HEK293T (cell line): ENCODE results near the gene CDC25A.

ENCODE experiments used
- ARNT ChIP-seq: fragments of 450-650 bp; IDR thresholded peaks from 2 replicates; pipeline ENCODE4 v1.6.1; 2017; ENCODE audit warnings: mild to moderate bottlenecking
- BHLHE40 ChIP-seq: fragments of 450-650 bp; IDR thresholded peaks from 2 replicates; pipeline ENCODE4 v1.6.1; 2016; ENCODE audit warnings: mild to moderate bottlenecking, moderate library complexity, borderline replicate concordance
- ELF4 ChIP-seq: fragments of 450-650 bp; IDR thresholded peaks from 2 replicates; pipeline ENCODE4 v1.6.1; 2017; ENCODE audit warnings: antibody characterized with exemption
- FOXA1 ChIP-seq: fragments of 450-650 bp; IDR thresholded peaks from 2 replicates; pipeline ENCODE4 v1.6.1; 2016; ENCODE audit warnings: mild to moderate bottlenecking
- FOXK2 ChIP-seq: fragments of 450-650 bp; IDR thresholded peaks from 2 replicates; pipeline ENCODE4 v1.6.1; 2016; ENCODE audit warnings: mild to moderate bottlenecking
- FOXM1 ChIP-seq: fragments of 450-650 bp; IDR thresholded peaks from 2 replicates; pipeline ENCODE4 v1.6.1; 2017; ENCODE audit warnings: mild to moderate bottlenecking, borderline replicate concordance
- HDGF ChIP-seq: fragments of 450-650 bp; IDR thresholded peaks from 2 replicates; pipeline ENCODE4 v1.6.1; 2017; ENCODE audit warnings: antibody characterized with exemption, borderline replicate concordance
- L3MBTL2 ChIP-seq: fragments of 450-650 bp; conservative IDR thresholded peaks from 2 replicates; pipeline ENCODE4 v1.6.1; 2016; ENCODE audit warnings: mild to moderate bottlenecking
- LEF1 ChIP-seq: fragments of 450-650 bp; IDR thresholded peaks from 2 replicates; pipeline ENCODE4 v1.6.1; 2017; ENCODE audit warnings: mild to moderate bottlenecking, borderline replicate concordance
- NFRKB ChIP-seq: fragments of 450-650 bp; IDR thresholded peaks from 2 replicates; pipeline ENCODE4 v1.6.1; 2016; ENCODE audit warnings: mild to moderate bottlenecking, moderate library complexity
- SP1 ChIP-seq: fragments of 450-650 bp; IDR thresholded peaks from 2 replicates; pipeline ENCODE4 v1.6.1; 2017
- ZNF384 ChIP-seq: fragments of 450-650 bp; IDR thresholded peaks from 2 replicates; pipeline ENCODE4 v1.6.1; 2016
- TF ChIP-seq, protein P1 (sequence below): fragments of 450-650 bp; IDR thresholded peaks from 2 replicates; pipeline ENCODE4 v1.6.1; 2016

DNA sequence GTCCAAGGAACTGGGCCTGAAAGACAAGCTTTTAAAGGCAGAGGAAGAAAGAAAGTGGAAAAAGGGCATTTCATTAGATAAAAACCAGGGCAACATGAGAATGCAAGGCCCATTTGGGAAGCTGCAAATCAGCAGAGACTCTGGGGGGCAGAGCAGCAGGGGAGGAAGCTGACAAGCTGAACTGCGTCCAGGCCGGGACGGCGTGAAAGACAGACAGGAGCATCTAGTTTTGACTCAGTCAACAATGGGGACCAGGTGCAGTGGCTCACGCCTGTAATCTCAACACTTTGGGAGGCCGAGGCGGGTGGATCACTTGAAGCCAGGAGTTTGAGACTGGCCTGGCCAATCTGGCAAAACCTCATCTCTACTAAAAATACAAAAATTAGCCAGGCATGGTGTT is 69.9 kb downstream of the CDC25A start:
- TF ChIP-seq FOXA1 (no peak), ELF4 (no peak), FOXM1 (no peak), SP1 (no peak), FOXK2 (no peak), LEF1 (no peak), BHLHE40 (no peak), HDGF (no peak), ARNT (no peak), L3MBTL2 (no peak), ZNF384 (no peak), NFRKB (no peak)
- TF ChIP-seq, protein P1, sequence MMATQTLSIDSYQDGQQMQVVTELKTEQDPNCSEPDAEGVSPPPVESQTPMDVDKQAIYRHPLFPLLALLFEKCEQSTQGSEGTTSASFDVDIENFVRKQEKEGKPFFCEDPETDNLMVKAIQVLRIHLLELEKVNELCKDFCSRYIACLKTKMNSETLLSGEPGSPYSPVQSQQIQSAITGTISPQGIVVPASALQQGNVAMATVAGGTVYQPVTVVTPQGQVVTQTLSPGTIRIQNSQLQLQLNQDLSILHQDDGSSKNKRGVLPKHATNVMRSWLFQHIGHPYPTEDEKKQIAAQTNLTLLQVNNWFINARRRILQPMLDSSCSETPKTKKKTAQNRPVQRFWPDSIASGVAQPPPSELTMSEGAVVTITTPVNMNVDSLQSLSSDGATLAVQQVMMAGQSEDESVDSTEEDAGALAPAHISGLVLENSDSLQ: no peak
